Fibroblast of lung (primary cell): ENCODE results near the gene HNRNPA2B1. TPM values are rescaled to one million over a fixed set of nuclear protein-coding genes. Genes with fewer than 3 reads are reported as not detected.

Source experiments
- DNase-seq, 2 donors: peaks; one replicate each; pipeline versions ENCODE4 v3.0.0 to v3.0.0-alpha.2; 2010; ENCODE audit warnings: low read depth in 2 of 2
- H2AFZ ChIP-seq: 2 replicates; pipeline ENCODE4 v1.5.1; 2012; ENCODE audit warnings: low read length, control low read depth, inconsistent platforms
- H3K27ac ChIP-seq: 2 replicates; pipeline ENCODE4 v1.5.1; 2011; ENCODE audit warnings: low read length, control low read depth; ENCODE audit not compliant: insufficient read depth
- H3K27me3 ChIP-seq: 2 replicates; pipeline ENCODE4 v1.5.1; 2011; ENCODE audit warnings: mild to moderate bottlenecking, low read length; ENCODE audit not compliant: control insufficient read depth, insufficient read depth
- H3K36me3 ChIP-seq: 2 replicates; pipeline ENCODE4 v1.5.1; 2011; ENCODE audit warnings: low read length; ENCODE audit not compliant: control insufficient read depth, insufficient read depth
- H3K4me1 ChIP-seq: 2 replicates; pipeline ENCODE4 v1.5.1; 2011; ENCODE audit warnings: low read length; ENCODE audit not compliant: control insufficient read depth, insufficient read depth; ENCODE audit errors: extremely low read depth
- H3K4me2 ChIP-seq: 2 replicates; pipeline ENCODE4 v1.5.1; 2011; ENCODE audit warnings: low read length, control low read depth; ENCODE audit not compliant: insufficient read depth; ENCODE audit errors: extremely low read depth
- H3K4me3 ChIP-seq, 4 experiments: fragments of 200-600 bp in 1 of 4; sonication (generic) in 1 of 4; replicated peaks in 1 of 4; 2 replicates each; pipeline ENCODE4 v1.5.1; 2011 to 2016; ENCODE audit warnings: low read length in 4 of 4, low read depth in 3 of 4, mild to moderate bottlenecking in 3 of 4, control low read depth in 2 of 4, inconsistent platforms in 1 of 4, mixed read lengths in 1 of 4; ENCODE audit not compliant: insufficient read depth in 1 of 4; ENCODE audit errors: control extremely low read depth in 1 of 4
- H3K79me2 ChIP-seq: 2 replicates; pipeline ENCODE4 v1.5.1; 2012; ENCODE audit warnings: mild to moderate bottlenecking, low read length, inconsistent platforms; ENCODE audit not compliant: control insufficient read depth, insufficient read depth
- H3K9ac ChIP-seq: 2 replicates; pipeline ENCODE4 v1.5.1; 2011; ENCODE audit warnings: mild to moderate bottlenecking, low read length, control low read depth; ENCODE audit not compliant: insufficient read depth
- H3K9me3 ChIP-seq: 2 replicates; pipeline ENCODE4 v1.5.1; 2012; ENCODE audit warnings: low read depth, low read length; ENCODE audit not compliant: control insufficient read depth, insufficient read depth
- H4K20me1 ChIP-seq: 2 replicates; pipeline ENCODE4 v1.5.1; 2011; ENCODE audit warnings: low read length; ENCODE audit not compliant: control insufficient read depth, insufficient read depth; ENCODE audit errors: extremely low read depth
- CTCF ChIP-seq, 2 donors: IDR thresholded peaks in 1 of 2; conservative IDR thresholded peaks in 1 of 2; 1 replicate in 1 of 2; 2 replicates in 1 of 2; pipeline ENCODE4 v1.5.1; 2011 to 2012; ENCODE audit warnings: low read length in 2 of 2, control low read depth in 1 of 2, inconsistent platforms in 1 of 2, low read depth in 1 of 2, mild to moderate bottlenecking in 1 of 2
- EZH2 ChIP-seq: IDR thresholded peaks from 2 replicates; pipeline ENCODE4 v1.5.1; 2012; ENCODE audit warnings: low read length, control low read depth, mild to moderate bottlenecking; ENCODE audit errors: missing control alignments
- polyA plus RNA-seq, 2 donors: library from polyadenylated mRNA; depleted of rRNA in 1 of 2; stranded (reverse) in 1 of 2; unstranded in 1 of 2; fragments of >200 nt; gene quantifications; 2 replicates each; pipeline ENCODE4 v1.2.1, GENCODE V29; 2011 to 2012; ENCODE audit warnings: missing spikeins in 1 of 2
- total RNA-seq: library from RNA; depleted of rRNA; stranded (reverse); fragments of >200 nt; gene quantifications from 2 replicates; pipeline ENCODE4 v1.2.1, GENCODE V29; 2014

Gene HNRNPA2B1
- total and polyA plus RNA-seq, 2 donors (not counting 1 experiment from before 2014, with no cell fraction given) = 82.1 to 428 TPM

- H3K27ac ChIP-seq = no peak overlapping the region
Measured at GRCh38 chr7:26183545-26184280, 16.8 kb downstream of the HNRNPA2B1 start.

GRCh38 chr7:26182706-26183105, 17.8 kb downstream of the HNRNPA2B1 start:
- Histone ChIP-seq H3K4me2 (no peak overlapping the region), H3K4me1 (no peaks in the 10 kb centered on the region), H4K20me1 (no peaks in the 10 kb centered on the region), H3K27me3 (no peaks in the 10 kb centered on the region), H3K79me2 (no peaks in the 10 kb centered on the region), H3K36me3 (no peaks in the 10 kb centered on the region), H3K9me3 (no peaks in the 10 kb centered on the region), H3K4me3 (no peak overlapping the region), H3K9ac (no peak overlapping the region), H2AFZ (no peak overlapping the region), H3K27ac (no peak overlapping the region)
- DNase-seq = no peak
- TF ChIP-seq CTCF (conservative IDR thresholded peaks at IDR 0.05 in 1 of 2, IDR thresholded peaks at IDR 0.05 in 1 of 2; ENCODE audit: low read depth in 1 of 2, low read length in 2 of 2) (no peak), EZH2 (no peak)

More at GRCh38 chr7:26183545-26184280, 16.8 kb downstream of the HNRNPA2B1 start:
- Histone ChIP-seq H3K27me3 (no peaks in the 10 kb centered on the region), H3K4me1 (no peaks in the 10 kb centered on the region), H3K79me2 (no peaks in the 10 kb centered on the region), H3K36me3 (peaks cover 2% of the 10 kb centered on the region), H2AFZ (no peak overlapping the region), H3K4me2 (no peak overlapping the region), H3K9me3 (no peaks in the 10 kb centered on the region), H3K4me3 (no peak overlapping the region), H3K9ac (no peak overlapping the region), H4K20me1 (no peaks in the 10 kb centered on the region)
- DNase-seq = no peak
- TF ChIP-seq CTCF (conservative IDR thresholded peaks at IDR 0.05 in 1 of 2, IDR thresholded peaks at IDR 0.05 in 1 of 2; ENCODE audit: low read depth in 1 of 2, low read length in 2 of 2) = no peak
- TF ChIP-seq EZH2 = no peak

GRCh38 chr7:26182283-26182682, 18.3 kb downstream of the HNRNPA2B1 start:
- Histone ChIP-seq H3K4me2 (no peak overlapping the region), H3K36me3 (no peaks in the 10 kb centered on the region), H3K27ac (no peak overlapping the region), H3K4me3 (no peak overlapping the region), H2AFZ (no peak overlapping the region), H3K27me3 (no peaks in the 10 kb centered on the region), H3K9ac (no peak overlapping the region), H3K4me1 (no peaks in the 10 kb centered on the region), H3K9me3 (no peaks in the 10 kb centered on the region), H3K79me2 (no peaks in the 10 kb centered on the region), H4K20me1 (no peaks in the 10 kb centered on the region)
- TF ChIP-seq EZH2 (no peak), CTCF (conservative IDR thresholded peaks at IDR 0.05 in 1 of 2, IDR thresholded peaks at IDR 0.05 in 1 of 2; ENCODE audit: low read depth in 1 of 2, low read length in 2 of 2) (no peak)
- DNase-seq = no peak
